Cortex of kidney (tissue), 1 donor: ENCODE measurements around the gene DCAF12.
"Not testable (repeated sequence)": the region's sequence is repeated elsewhere in the genome, so short reads cannot be mapped to it uniquely, and the experiment has no call there.

ENCODE experiments used
- DNase-seq: peaks from one replicate; lab custom pipeline; 2025; lab: John Stamatoyannopoulos, UW

Gene DCAF12

GRCh38 chr9:34069831-34070230 is 56.7 kb downstream of the DCAF12 start:
- DNase-seq: no peak

- DNase-seq: no peak
Measured at GRCh38 chr9:34065541-34065940, 61.0 kb downstream of the DCAF12 start.

- no peak for DNase-seq
Measured at GRCh38 chr9:34059954-34060353, 66.5 kb downstream of the DCAF12 start.

- no peak for DNase-seq
Measured at GRCh38 chr9:34059281-34059680, 67.2 kb downstream of the DCAF12 start.

- DNase-seq: no peak
Measured at GRCh38 chr9:34049630-34050384, 76.7 kb downstream of the DCAF12 start.

GRCh38 chr9:34048727-34049629 is 77.5 kb downstream of the DCAF12 start, which contains the start of gene UBAP2:
Gene UBAP2 (minus strand): TSS chr9:34048887. CDS start chr9:34017148, 31,739 bp downstream.
- peak; percentile 80 for DNase-seq

- no peak for DNase-seq
Measured at GRCh38 chr9:34047864-34048726, 78.4 kb downstream of the DCAF12 start.

- DNase-seq: no peak
Measured at GRCh38 chr9:34046784-34047379, 79.6 kb downstream of the DCAF12 start.

- no peak for DNase-seq
Measured at GRCh38 chr9:34045903-34046302, 80.6 kb downstream of the DCAF12 start.

- not testable (repeated sequence) for DNase-seq
Measured at GRCh38 chr9:34042074-34042473, 84.4 kb downstream of the DCAF12 start.

- DNase-seq: not testable (repeated sequence)
Measured at GRCh38 chr9:34038851-34039250, 87.6 kb downstream of the DCAF12 start.

- no peak for DNase-seq
Measured at GRCh38 chr9:34037626-34038025, 88.9 kb downstream of the DCAF12 start.

GRCh38 chr9:34036625-34037024 is 89.9 kb downstream of the DCAF12 start:
- DNase-seq: no peak
